Mesothelial cell of epicardium (in vitro differentiated cells): Measurements from ENCODE around the gene ZC3H15. TPM values are rescaled to one million over a fixed set of nuclear protein-coding genes. Genes with fewer than 3 reads are reported as not detected.
"Not testable (repeated sequence)": the region's sequence is repeated elsewhere in the genome, so short reads cannot be mapped to it uniquely, and the experiment has no call there.

Source experiments
- DNase-seq, 2 experiments: peaks; one replicate each; pipeline ENCODE4 v3.0.0; 2021; ENCODE audit warnings: low spot score in 2 of 2; ENCODE audit not compliant: unreplicated experiment in 2 of 2
- H3K27ac Mint-ChIP-seq: 2 replicates; pipeline ENCODE4 v1.8.0; 2021; ENCODE audit warnings: mixed read lengths
- H3K27me3 Mint-ChIP-seq: 2 replicates; pipeline ENCODE4 v1.8.0; 2021; ENCODE audit warnings: low read depth, mixed read lengths
- H3K36me3 Mint-ChIP-seq: 2 replicates; pipeline ENCODE4 v1.8.0; 2021; ENCODE audit warnings: mixed read lengths
- H3K4me1 Mint-ChIP-seq: 2 replicates; pipeline ENCODE4 v1.8.0; 2021; ENCODE audit warnings: mixed read lengths
- H3K4me3 Mint-ChIP-seq: 2 replicates; pipeline ENCODE4 v1.8.0; 2021; ENCODE audit warnings: mild to moderate bottlenecking, moderate library complexity, mixed read lengths
- H3K9me3 Mint-ChIP-seq: 2 replicates; pipeline ENCODE4 v1.8.0; 2021; ENCODE audit warnings: mixed read lengths
- total RNA-seq: library from RNA; stranded (reverse); gene quantifications from 3 replicates; pipeline ENCODE4 v1.2.1, GENCODE V29; 2021
- TF ChIP-seq, protein P1 (sequence below): fragments of 200-600 bp; sonication (generic); IDR thresholded peaks from one replicate; pipeline ENCODE4 v1.5.0; 2021; ENCODE audit warnings: antibody characterized with exemption; ENCODE audit not compliant: unreplicated experiment

ZC3H15 gene
- total RNA-seq, 1 donor from 2014 or later: 61.3 TPM

- no peak for DNase-seq
- peaks cover 7% of the 10 kb centered on the region for H3K9me3 Mint-ChIP-seq
- no peaks in the 10 kb centered on the region for H3K27me3 Mint-ChIP-seq
- TF ChIP-seq, protein P1, sequence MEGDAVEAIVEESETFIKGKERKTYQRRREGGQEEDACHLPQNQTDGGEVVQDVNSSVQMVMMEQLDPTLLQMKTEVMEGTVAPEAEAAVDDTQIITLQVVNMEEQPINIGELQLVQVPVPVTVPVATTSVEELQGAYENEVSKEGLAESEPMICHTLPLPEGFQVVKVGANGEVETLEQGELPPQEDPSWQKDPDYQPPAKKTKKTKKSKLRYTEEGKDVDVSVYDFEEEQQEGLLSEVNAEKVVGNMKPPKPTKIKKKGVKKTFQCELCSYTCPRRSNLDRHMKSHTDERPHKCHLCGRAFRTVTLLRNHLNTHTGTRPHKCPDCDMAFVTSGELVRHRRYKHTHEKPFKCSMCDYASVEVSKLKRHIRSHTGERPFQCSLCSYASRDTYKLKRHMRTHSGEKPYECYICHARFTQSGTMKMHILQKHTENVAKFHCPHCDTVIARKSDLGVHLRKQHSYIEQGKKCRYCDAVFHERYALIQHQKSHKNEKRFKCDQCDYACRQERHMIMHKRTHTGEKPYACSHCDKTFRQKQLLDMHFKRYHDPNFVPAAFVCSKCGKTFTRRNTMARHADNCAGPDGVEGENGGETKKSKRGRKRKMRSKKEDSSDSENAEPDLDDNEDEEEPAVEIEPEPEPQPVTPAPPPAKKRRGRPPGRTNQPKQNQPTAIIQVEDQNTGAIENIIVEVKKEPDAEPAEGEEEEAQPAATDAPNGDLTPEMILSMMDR: no peak
- H3K4me3 Mint-ChIP-seq: no peak overlapping the region
- no peak overlapping the region for H3K27ac Mint-ChIP-seq
- no peaks in the 10 kb centered on the region for H3K4me1 Mint-ChIP-seq
- H3K36me3 Mint-ChIP-seq: peaks cover 1% of the 10 kb centered on the region
Observed at GRCh38 chr2:186466743-186467142, 19.3 kb upstream of the ZC3H15 start.

- Mint-ChIP-seq H3K4me1 (no peaks in the 10 kb centered on the region), H3K27me3 (no peaks in the 10 kb centered on the region)
Observed at GRCh38 chr2:186467421-186467820, 18.6 kb upstream of the ZC3H15 start.

GRCh38 chr2:186472722-186473493 is 13.2 kb upstream of the ZC3H15 start:
- H3K36me3 Mint-ChIP-seq: peaks cover 14% of the 10 kb centered on the region
- not testable (repeated sequence) for H3K27ac Mint-ChIP-seq, H3K4me3 Mint-ChIP-seq, H3K27me3 Mint-ChIP-seq, DNase-seq, H3K4me1 Mint-ChIP-seq
- H3K9me3 Mint-ChIP-seq: peaks cover 21% of the 10 kb centered on the region

More at GRCh38 chr2:186467421-186467820, 18.6 kb upstream of the ZC3H15 start:
- Mint-ChIP-seq H3K4me3 (no peak overlapping the region), H3K27ac (no peak overlapping the region), H3K9me3 (peaks cover 13% of the 10 kb centered on the region), H3K36me3 (peaks cover 7% of the 10 kb centered on the region)
- DNase-seq: no peak
- TF ChIP-seq, protein P1: no peak

- Mint-ChIP-seq H3K36me3 (peaks cover 14% of the 10 kb centered on the region), H3K9me3 (peaks cover 21% of the 10 kb centered on the region)
- not testable (repeated sequence) for H3K27me3 Mint-ChIP-seq, H3K4me1 Mint-ChIP-seq, DNase-seq, H3K4me3 Mint-ChIP-seq, H3K27ac Mint-ChIP-seq
Observed at GRCh38 chr2:186474239-186474638, 11.8 kb upstream of the ZC3H15 start.

DNA sequence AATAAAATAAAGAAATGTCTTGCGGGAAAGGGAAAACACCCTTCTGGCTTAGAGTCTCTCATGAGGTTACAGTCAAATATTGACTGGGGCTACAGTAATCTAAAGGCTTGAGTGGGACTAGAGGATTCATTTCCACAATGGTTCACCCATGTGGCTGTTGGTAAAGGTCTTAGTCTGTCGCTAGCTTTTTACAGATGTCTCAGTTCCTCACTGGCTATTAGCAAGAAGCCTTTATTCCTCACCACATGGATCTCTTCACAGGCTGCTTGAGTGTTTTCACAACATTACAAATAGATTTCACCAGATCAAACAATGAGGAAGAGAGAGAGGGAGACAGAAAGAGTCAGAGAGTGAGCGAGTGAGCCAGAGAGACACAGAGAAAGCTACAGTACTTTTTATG is 8.3 kb upstream of the ZC3H15 start:
- TF ChIP-seq, protein P1: no peak
- Mint-ChIP-seq H3K36me3 (peaks cover 9% of the 10 kb centered on the region), H3K4me3 (no peak overlapping the region), H3K27ac (no peak overlapping the region), H3K27me3 (no peaks in the 10 kb centered on the region), H3K9me3 (peaks cover 8% of the 10 kb centered on the region), H3K4me1 (no peaks in the 10 kb centered on the region)
- no peak for DNase-seq

DNA sequence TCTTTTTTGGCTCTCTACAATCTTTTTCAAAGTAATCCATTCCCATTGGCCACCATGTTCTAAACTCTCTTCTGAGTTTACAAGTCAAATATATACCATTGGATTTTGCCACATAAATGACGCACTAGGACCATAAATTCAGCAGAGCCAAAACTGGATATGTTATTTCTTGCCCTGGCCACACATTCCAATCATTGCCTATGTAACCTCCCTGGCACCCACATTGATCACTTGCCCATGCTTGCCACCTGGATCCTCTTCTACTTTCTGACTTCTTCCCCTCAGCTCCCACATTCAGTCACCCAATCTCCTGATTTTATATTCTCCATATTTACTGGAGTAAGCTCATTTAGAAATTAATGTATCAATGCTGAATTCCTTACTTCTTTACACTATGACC is 5.1 kb upstream of the ZC3H15 start:
- H3K36me3 Mint-ChIP-seq: no peaks in the 10 kb centered on the region
- no peaks in the 10 kb centered on the region for H3K9me3 Mint-ChIP-seq
- no peak for DNase-seq
- H3K4me3 Mint-ChIP-seq: no peak overlapping the region
- no peaks in the 10 kb centered on the region for H3K27me3 Mint-ChIP-seq
- no peak overlapping the region for H3K27ac Mint-ChIP-seq
- TF ChIP-seq, protein P1: no peak
- H3K4me1 Mint-ChIP-seq: peaks cover 13% of the 10 kb centered on the region
